G401 (cell line): ENCODE measurements around the gene OXCT1. TPM values are rescaled to one million over a fixed set of nuclear protein-coding genes. Genes with fewer than 3 reads are reported as not detected.

Source experiments
- DNase-seq: peaks from one replicate; pipeline ENCODE4 v3.0.0-alpha.2; 2015; ENCODE audit warnings: low spot score
- in situ Hi-C: cut with HindIII; loops from 2 replicates; pipeline ENCODE4 v1.10.0; 2016; ENCODE audit warnings: low sequenced_read_pairs, mixed read lengths
- total RNA-seq: library from RNA; depleted of rRNA; stranded (reverse); fragments of >200 nt; shearing (Covaris generic); gene quantifications from 2 replicates; pipeline ENCODE4 v1.2.3, GENCODE V29; 2014

OXCT1 gene
- total RNA-seq, 1 experiment from 2014 or later = 4.0 TPM

- in situ Hi-C loops = no loop called here
- DNase-seq = no peak
These were observed 80.0 kb downstream of the OXCT1 start for GRCh38 chr5:41790038-41790776.

GRCh38 chr5:41789434-41789833 is 80.8 kb downstream of the OXCT1 start:
- in situ Hi-C loops = no loop called here
- DNase-seq = no peak

- in situ Hi-C loops = no loop called here
- no peak for DNase-seq
These were observed 81.3 kb downstream of the OXCT1 start for GRCh38 chr5:41788941-41789368.

GRCh38 chr5:41787265-41787664 is 83.0 kb downstream of the OXCT1 start:
- in situ Hi-C loops = no loop called here
- DNase-seq = no peak

GRCh38 chr5:41785061-41785460 is 85.2 kb downstream of the OXCT1 start:
- no peak for DNase-seq
- in situ Hi-C loops = no loop called here

- no peak for DNase-seq
- in situ Hi-C loops = no loop called here
These were observed 91.8 kb downstream of the OXCT1 start for GRCh38 chr5:41778410-41778809.

GRCh38 chr5:41776435-41776834 is 93.8 kb downstream of the OXCT1 start:
- DNase-seq = no peak
- in situ Hi-C loops = no loop called here

GRCh38 chr5:41773799-41774198 is 96.4 kb downstream of the OXCT1 start:
- in situ Hi-C loops = no loop called here
- no peak for DNase-seq

- in situ Hi-C loops = no loop called here
- no peak for DNase-seq
These were observed 97.3 kb downstream of the OXCT1 start for GRCh38 chr5:41772785-41773442.

GRCh38 chr5:41772056-41772455 is 98.2 kb downstream of the OXCT1 start:
- DNase-seq = no peak
- in situ Hi-C loops = no loop called here

- in situ Hi-C loops = no loop called here
- no peak for DNase-seq
These were observed 99.4 kb downstream of the OXCT1 start for GRCh38 chr5:41770799-41771198.

GRCh38 chr5:41768692-41769091 is 101.5 kb downstream of the OXCT1 start:
- in situ Hi-C loops = no loop called here
- no peak for DNase-seq

- in situ Hi-C loops = no loop called here
- no peak for DNase-seq
These were observed 105.6 kb downstream of the OXCT1 start for GRCh38 chr5:41764650-41765049.

GRCh38 chr5:41763574-41763973 is 106.7 kb downstream of the OXCT1 start:
- in situ Hi-C loops = no loop called here

GRCh38 chr5:41763081-41763480 is 107.1 kb downstream of the OXCT1 start:
- DNase-seq = no peak
- in situ Hi-C loops = no loop called here

More at GRCh38 chr5:41763574-41763973, 106.7 kb downstream of the OXCT1 start:
- DNase-seq = no peak

- in situ Hi-C loops = no loop called here
- no peak for DNase-seq
These were observed 107.8 kb downstream of the OXCT1 start for GRCh38 chr5:41762426-41762825.

GRCh38 chr5:41761663-41762062 is 108.6 kb downstream of the OXCT1 start:
- in situ Hi-C loops = no loop called here
- DNase-seq = no peak

- DNase-seq = no peak
- in situ Hi-C loops = no loop called here
These were observed 114.5 kb downstream of the OXCT1 start for GRCh38 chr5:41755705-41756104.

GRCh38 chr5:41754857-41755256 is 115.4 kb downstream of the OXCT1 start:
- DNase-seq = no peak
- in situ Hi-C loops = no loop called here

- DNase-seq = no peak
- in situ Hi-C loops = no loop called here
These were observed 118.4 kb downstream of the OXCT1 start for GRCh38 chr5:41751867-41752266.

GRCh38 chr5:41748631-41749030 is 121.6 kb downstream of the OXCT1 start:
- DNase-seq = no peak

More at GRCh38 chr5:41748631-41749030, 121.6 kb downstream of the OXCT1 start:
- in situ Hi-C loops = no loop called here
